Measurements from ENCODE around the gene TXNRD1.

Gene TXNRD1

GRCh38 chr12:104314242-104314614 is 98.6 kb downstream of the TXNRD1 start:
- no peak for DNase-seq (ENCODE audit: low spot score)
- TF ChIP-seq, protein P1, sequence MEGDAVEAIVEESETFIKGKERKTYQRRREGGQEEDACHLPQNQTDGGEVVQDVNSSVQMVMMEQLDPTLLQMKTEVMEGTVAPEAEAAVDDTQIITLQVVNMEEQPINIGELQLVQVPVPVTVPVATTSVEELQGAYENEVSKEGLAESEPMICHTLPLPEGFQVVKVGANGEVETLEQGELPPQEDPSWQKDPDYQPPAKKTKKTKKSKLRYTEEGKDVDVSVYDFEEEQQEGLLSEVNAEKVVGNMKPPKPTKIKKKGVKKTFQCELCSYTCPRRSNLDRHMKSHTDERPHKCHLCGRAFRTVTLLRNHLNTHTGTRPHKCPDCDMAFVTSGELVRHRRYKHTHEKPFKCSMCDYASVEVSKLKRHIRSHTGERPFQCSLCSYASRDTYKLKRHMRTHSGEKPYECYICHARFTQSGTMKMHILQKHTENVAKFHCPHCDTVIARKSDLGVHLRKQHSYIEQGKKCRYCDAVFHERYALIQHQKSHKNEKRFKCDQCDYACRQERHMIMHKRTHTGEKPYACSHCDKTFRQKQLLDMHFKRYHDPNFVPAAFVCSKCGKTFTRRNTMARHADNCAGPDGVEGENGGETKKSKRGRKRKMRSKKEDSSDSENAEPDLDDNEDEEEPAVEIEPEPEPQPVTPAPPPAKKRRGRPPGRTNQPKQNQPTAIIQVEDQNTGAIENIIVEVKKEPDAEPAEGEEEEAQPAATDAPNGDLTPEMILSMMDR (IDR thresholded peaks at IDR 0.05; ENCODE audit: borderline replicate concordance, control extremely low read depth, extremely low read depth, insufficient read depth, missing control alignments): no peak
- in situ Hi-C loops (cut with MboI; ENCODE audit: low sequenced_read_pairs, unreplicated experiment): no loop called here

DNA sequence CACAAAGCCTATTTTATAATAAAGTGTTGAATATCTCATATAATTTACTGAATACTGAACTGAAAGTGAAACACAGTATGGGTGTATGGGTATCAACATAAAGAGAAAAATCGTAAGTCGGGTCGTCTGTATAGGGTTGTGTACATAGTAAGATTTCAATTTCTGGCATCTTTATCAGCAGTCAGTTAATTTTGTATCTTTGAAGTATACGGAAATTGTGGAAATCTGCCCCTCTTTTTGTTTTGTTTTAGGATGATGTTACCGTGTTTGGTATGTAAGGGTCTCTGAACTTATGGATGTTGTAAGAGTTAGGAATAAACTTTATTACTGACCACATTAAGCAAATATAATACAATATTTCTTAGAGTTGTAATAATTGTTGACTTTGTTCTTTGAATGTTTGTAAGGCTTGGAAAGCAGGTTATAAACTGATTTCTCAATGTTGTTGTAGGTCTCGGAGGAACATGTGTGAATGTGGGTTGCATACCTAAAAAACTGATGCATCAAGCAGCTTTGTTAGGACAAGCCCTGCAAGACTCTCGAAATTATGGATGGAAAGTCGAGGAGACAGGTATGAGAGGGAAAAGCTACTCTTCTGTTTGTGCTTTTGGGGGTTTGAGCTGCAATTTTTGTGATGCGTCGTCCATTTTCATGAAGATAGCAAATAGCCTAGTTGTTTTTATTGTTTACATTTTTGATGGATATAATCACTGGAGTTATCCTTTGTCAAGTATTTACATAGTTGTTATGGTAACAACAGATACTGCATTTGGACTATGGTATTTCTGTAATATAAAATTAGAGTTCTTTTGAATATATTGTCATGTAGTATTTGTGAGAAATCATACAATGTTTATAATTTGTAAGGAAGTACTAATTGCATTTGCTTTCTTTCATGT is 100.0 kb downstream of the TXNRD1 start:
- DNase-seq (ENCODE audit: low spot score): no peak
- in situ Hi-C loops (cut with MboI; ENCODE audit: low sequenced_read_pairs, unreplicated experiment): no loop called here
- TF ChIP-seq, protein P1 (IDR thresholded peaks at IDR 0.05; ENCODE audit: borderline replicate concordance, control extremely low read depth, extremely low read depth, insufficient read depth, missing control alignments): no peak

DNA sequence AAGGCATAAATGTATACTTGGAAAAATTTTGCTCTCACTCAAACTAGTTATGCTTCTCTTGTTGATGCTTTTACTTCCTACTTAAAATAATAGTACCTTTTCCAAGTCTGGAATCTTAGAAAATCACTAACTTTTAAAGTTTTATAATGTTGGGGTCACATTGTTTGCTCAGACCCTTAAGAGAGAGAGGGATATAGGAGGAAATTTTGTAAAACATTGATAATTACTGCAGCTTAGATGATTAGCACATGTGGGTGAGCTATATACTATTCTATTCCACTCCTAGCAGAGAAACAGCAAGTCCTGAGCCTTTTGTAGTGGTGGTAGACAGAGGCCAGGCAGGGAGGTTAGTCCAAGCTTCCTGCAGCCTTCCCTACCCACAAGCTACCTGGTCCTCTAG is 101.4 kb downstream of the TXNRD1 start:
- in situ Hi-C loops (cut with MboI; ENCODE audit: low sequenced_read_pairs, unreplicated experiment): no loop called here
- DNase-seq (ENCODE audit: low spot score): no peak
- TF ChIP-seq, protein P1 (IDR thresholded peaks at IDR 0.05; ENCODE audit: borderline replicate concordance, control extremely low read depth, extremely low read depth, insufficient read depth, missing control alignments): no peak

DNA sequence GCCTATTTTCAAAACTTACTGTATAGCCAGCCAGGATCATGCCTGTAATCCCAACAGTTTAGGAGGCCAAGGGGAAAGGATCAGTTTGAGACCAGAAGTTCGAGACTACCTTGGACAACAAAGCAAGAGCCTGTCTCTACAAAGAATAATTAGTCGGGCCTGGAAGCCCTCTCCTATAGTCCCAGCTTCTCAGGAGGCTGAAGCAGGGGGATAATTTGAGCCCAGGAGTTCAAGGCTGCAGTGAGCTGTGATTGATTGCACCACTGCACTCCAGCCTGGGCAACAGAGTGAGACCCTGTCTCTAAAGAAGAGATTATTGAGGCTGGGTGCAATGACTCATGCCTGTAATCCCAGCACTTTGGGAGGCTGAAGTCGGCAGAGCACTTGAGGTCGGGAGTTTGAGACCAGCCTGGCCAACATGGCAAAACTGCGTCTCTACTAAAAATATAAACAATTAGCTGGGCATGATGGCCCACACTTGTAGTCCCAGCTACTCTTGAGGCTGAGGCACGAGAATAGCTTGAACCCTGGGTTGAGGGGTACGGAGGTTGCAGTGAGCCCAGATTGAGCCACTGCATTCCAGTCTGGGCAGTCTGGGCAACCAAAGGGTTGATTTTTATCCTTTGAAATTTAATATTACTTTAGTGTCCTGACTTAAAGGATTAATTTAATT is 102.1 kb downstream of the TXNRD1 start:
- in situ Hi-C loops (cut with MboI; ENCODE audit: low sequenced_read_pairs, unreplicated experiment): no loop called here
- TF ChIP-seq, protein P1 (IDR thresholded peaks at IDR 0.05; ENCODE audit: borderline replicate concordance, control extremely low read depth, extremely low read depth, insufficient read depth, missing control alignments): no peak
- no peak for DNase-seq (ENCODE audit: low spot score)

DNA sequence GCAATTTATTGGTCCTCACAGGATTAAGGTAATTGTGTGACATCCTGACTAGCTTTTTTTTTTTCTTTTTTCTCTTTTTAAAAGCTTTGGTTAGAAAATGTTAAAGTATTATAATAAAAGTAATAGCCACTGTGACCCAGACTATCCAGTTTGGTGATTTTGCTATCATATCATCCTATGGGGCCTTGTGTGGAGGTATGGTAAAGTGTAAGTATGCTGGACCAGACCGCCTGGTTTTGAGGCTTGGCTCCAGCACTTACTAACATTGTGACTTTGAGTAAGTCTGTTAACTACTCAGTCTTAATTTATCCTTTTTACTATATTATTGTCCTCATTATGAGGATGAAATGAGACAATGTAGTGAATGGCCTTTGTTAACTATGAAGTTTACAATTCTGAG is 103.4 kb downstream of the TXNRD1 start:
- DNase-seq (ENCODE audit: low spot score): no peak
- in situ Hi-C loops (cut with MboI; ENCODE audit: low sequenced_read_pairs, unreplicated experiment): no loop called here
- TF ChIP-seq, protein P1 (IDR thresholded peaks at IDR 0.05; ENCODE audit: borderline replicate concordance, control extremely low read depth, extremely low read depth, insufficient read depth, missing control alignments): no peak

DNA sequence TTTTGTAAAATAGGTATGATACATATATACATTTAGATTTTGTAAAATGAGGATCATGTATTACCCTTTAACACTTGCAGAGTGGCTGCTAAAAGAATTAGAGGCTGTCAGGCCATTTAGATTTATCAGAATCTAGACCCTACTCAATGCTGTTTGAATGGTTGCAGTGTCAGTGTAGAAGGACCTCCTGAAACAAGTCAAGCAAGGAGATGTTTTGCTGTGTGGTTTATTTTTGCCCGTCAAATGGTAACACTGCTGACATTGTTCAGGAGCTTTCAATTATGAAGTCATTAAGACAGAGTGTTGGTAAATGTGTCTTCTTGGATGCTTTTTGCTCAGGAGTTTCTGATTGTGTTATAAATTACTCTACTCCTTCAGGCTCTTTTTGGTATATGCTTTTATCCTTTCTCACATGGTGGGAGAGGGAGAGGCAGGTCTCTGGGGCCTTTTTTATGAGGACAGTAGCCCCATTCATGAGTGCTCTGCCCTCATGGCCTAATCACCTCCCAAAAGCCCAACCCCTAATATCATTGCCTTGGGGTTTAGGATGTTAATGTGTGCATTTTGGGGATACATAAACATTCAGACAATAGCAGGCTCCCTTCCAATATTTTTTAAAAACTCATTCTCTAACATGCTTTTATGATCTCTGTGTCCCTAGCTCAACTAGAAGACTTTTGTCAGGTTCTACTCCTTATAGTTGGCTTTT is 104.5 kb downstream of the TXNRD1 start:
- in situ Hi-C loops (cut with MboI; ENCODE audit: low sequenced_read_pairs, unreplicated experiment): no loop called here
- TF ChIP-seq, protein P1 (IDR thresholded peaks at IDR 0.05; ENCODE audit: borderline replicate concordance, control extremely low read depth, extremely low read depth, insufficient read depth, missing control alignments): no peak

More for the DNA sequence above, 104.5 kb downstream of the TXNRD1 start:
- no peak for DNase-seq (ENCODE audit: low spot score)

Data from GM13976 (cell line).